Gastroesophageal sphincter (tissue), 4 donors: Measurements from ENCODE around the gene ZBTB32. TPM values are rescaled to one million over a fixed set of nuclear protein-coding genes. Genes with fewer than 3 reads are reported as not detected.
"Not testable (repeated sequence)": the region's sequence is repeated elsewhere in the genome, so short reads cannot be mapped to it uniquely, and the experiment has no call there.

Experiments
- ATAC-seq: fragments of 150-250 bp; one replicate; pipeline ENCODE4 v1.9.1; 2016; ENCODE audit warnings: mild to moderate bottlenecking, moderate library complexity
- H3K27ac ChIP-seq, 4 donors: fragments of 200-600 bp; sonication (generic) in 3 of 4; 1 replicate in 3 of 4; 2 replicates in 1 of 4; pipeline ENCODE4 v1.5.1; 2016 to 2019
- H3K27me3 ChIP-seq: fragments of 200-600 bp; sonication (generic); one replicate; pipeline ENCODE4 v1.5.1; 2019
- H3K36me3 ChIP-seq, 2 donors: fragments of 200-600 bp; sonication (generic); one replicate each; pipeline ENCODE4 v1.5.1; 2019; ENCODE audit warnings: control low read depth in 1 of 2
- H3K4me1 ChIP-seq, 3 donors: fragments of 200-600 bp; sonication (generic); 1 replicate in 2 of 3; 2 replicates in 1 of 3; pipeline ENCODE4 v1.5.1; 2016 to 2019; ENCODE audit warnings: control low read depth in 2 of 3
- H3K4me3 ChIP-seq, 2 donors: fragments of 200-600 bp; sonication (generic); one replicate each; pipeline ENCODE4 v1.5.1; 2019; ENCODE audit warnings: mild to moderate bottlenecking in 1 of 2, moderate library complexity in 1 of 2
- H3K9me3 ChIP-seq, 3 donors: fragments of 200-600 bp; sonication (generic); one replicate each; pipeline ENCODE4 v1.5.1; 2017 to 2019; ENCODE audit warnings: control low read depth in 2 of 3
- CTCF ChIP-seq, 4 experiments: fragments of 200-600 bp in 2 of 4; fragments of 450-650 bp in 2 of 4; sonication (generic) in 1 of 4; IDR thresholded peaks; one replicate each; pipeline ENCODE4 v1.5.1; 2017 to 2019; ENCODE audit warnings: antibody characterized with exemption in 4 of 4, mild to moderate bottlenecking in 2 of 4, moderate library complexity in 2 of 4
- EP300 ChIP-seq: sonication (generic); formaldehyde crosslinking; IDR thresholded peaks from one replicate; pipeline ENCODE4 v1.6.1; 2017; ENCODE audit warnings: antibody characterized with exemption, mild to moderate bottlenecking
- POLR2A ChIP-seq, 2 donors: fragments of 450-650 bp; IDR thresholded peaks; one replicate each; pipeline ENCODE4 v1.6.1; 2017; ENCODE audit warnings: antibody characterized with exemption in 2 of 2, mild to moderate bottlenecking in 2 of 2, moderate library complexity in 1 of 2
- POLR2AphosphoS5 ChIP-seq: sonication (generic); formaldehyde crosslinking; IDR thresholded peaks from one replicate; pipeline ENCODE4 v1.6.1; 2017; ENCODE audit warnings: antibody characterized with exemption
- WGBS, 2 donors: methylation state at CpG; one replicate each; pipeline ENCODE4 v1.1.5; 2018; ENCODE audit warnings: low coverage in 1 of 2; 5-methylcytosine and 5-hydroxymethylcytosine counted together
- total RNA-seq, 4 donors: library from RNA; depleted of rRNA; stranded (reverse); fragments of >200 nt; gene quantifications; one replicate each; pipeline ENCODE4 v1.1.0, GENCODE V29; 2016

Gene ZBTB32
- total RNA-seq, 4 donors from 2014 or later: 0.31 TPM; not detected in 2

- H3K9me3 ChIP-seq: no peaks in the 10 kb centered on the region
- no peaks in the 10 kb centered on the region for H3K4me1 ChIP-seq
- TF ChIP-seq POLR2A (IDR thresholded peaks at IDR 0.05): no peak
- TF ChIP-seq EP300: no peak
- TF ChIP-seq CTCF (IDR thresholded peaks at IDR 0.05): no peak
- TF ChIP-seq POLR2AphosphoS5: no peak
- H3K27me3 ChIP-seq: peaks cover 10% of the 10 kb centered on the region
- H3K4me3 ChIP-seq: no peak overlapping the region
- ATAC-seq: no peak
- H3K27ac ChIP-seq: no peak overlapping the region
- H3K36me3 ChIP-seq: no peaks in the 10 kb centered on the region
- WGBS, 2 donors: 60% methylated on average over 2 of the region's 4 CpGs; no CpG with 5 or more reads in 1 of the 2 donors
Measured at GRCh38 chr19:35689836-35690235, 14.5 kb upstream of the ZBTB32 start.

GRCh38 chr19:35691106-35691505 is 13.3 kb upstream of the ZBTB32 start:
- WGBS, 2 donors: 85% methylated on average over 8 of the region's 37 CpGs; no CpG with 5 or more reads in 1 of the 2 donors
- H3K27me3 ChIP-seq, ATAC-seq, H3K4me3 ChIP-seq, H3K27ac ChIP-seq, H3K36me3 ChIP-seq, H3K4me1 ChIP-seq, H3K9me3 ChIP-seq: not testable (repeated sequence)

- no peaks in the 10 kb centered on the region for H3K4me1 ChIP-seq
- no peak overlapping the region for H3K27ac ChIP-seq
- H3K27me3 ChIP-seq: peaks cover 10% of the 10 kb centered on the region
- no peak overlapping the region for H3K4me3 ChIP-seq
- no peaks in the 10 kb centered on the region for H3K36me3 ChIP-seq
- WGBS, 2 donors: 68 to 71% methylated on average over 3 to 4 of the region's 11 CpGs
- no peaks in the 10 kb centered on the region for H3K9me3 ChIP-seq
- ATAC-seq: no peak
- TF ChIP-seq POLR2A (IDR thresholded peaks at IDR 0.05) (no peak), CTCF (IDR thresholded peaks at IDR 0.05) (no peak), EP300 (no peak)
Measured at GRCh38 chr19:35692010-35692409, 12.3 kb upstream of the ZBTB32 start.

GRCh38 chr19:35693422-35693821 is 10.9 kb upstream of the ZBTB32 start:
- Histone ChIP-seq H3K27me3 (peaks cover 6% of the 10 kb centered on the region), H3K4me3 (no peak overlapping the region), H3K36me3 (no peaks in the 10 kb centered on the region), H3K27ac (no peak overlapping the region), H3K9me3 (no peaks in the 10 kb centered on the region), H3K4me1 (no peaks in the 10 kb centered on the region)
- ATAC-seq: no peak
- TF ChIP-seq POLR2AphosphoS5 (no peak), CTCF (IDR thresholded peaks at IDR 0.05) (no peak), EP300 (no peak), POLR2A (IDR thresholded peaks at IDR 0.05) (no peak)
- WGBS, 2 donors: 0 to 5% methylated on average over 2 to 8 of the region's 8 CpGs

- no peaks in the 10 kb centered on the region for H3K27me3 ChIP-seq
- no peaks in the 10 kb centered on the region for H3K4me1 ChIP-seq
- TF ChIP-seq POLR2A (IDR thresholded peaks at IDR 0.05) (no peak), CTCF (IDR thresholded peaks at IDR 0.05) (peak in 3 of 4 experiments; percentile 93 to 96 (median 94)), EP300 (no peak)
- no peak overlapping the region for H3K27ac ChIP-seq
- H3K36me3 ChIP-seq: no peaks in the 10 kb centered on the region
- no peaks in the 10 kb centered on the region for H3K9me3 ChIP-seq
- no peak overlapping the region for H3K4me3 ChIP-seq
- 14 to 25% methylated on average over 4 to 7 of the region's 8 CpGs for WGBS, 2 donors
- ATAC-seq: peak; percentile 99
Measured at GRCh38 chr19:35693835-35694599, 10.3 kb upstream of the ZBTB32 start.
